Measurements from ENCODE around the gene SSB.
A peak's percentile ranks its signal among the peaks of the same experiment; 100 is the strongest.
"Not testable (repeated sequence)": the region's sequence is repeated elsewhere in the genome, so short reads cannot be mapped to it uniquely, and the experiment has no call there.

The SSB gene

DNA sequence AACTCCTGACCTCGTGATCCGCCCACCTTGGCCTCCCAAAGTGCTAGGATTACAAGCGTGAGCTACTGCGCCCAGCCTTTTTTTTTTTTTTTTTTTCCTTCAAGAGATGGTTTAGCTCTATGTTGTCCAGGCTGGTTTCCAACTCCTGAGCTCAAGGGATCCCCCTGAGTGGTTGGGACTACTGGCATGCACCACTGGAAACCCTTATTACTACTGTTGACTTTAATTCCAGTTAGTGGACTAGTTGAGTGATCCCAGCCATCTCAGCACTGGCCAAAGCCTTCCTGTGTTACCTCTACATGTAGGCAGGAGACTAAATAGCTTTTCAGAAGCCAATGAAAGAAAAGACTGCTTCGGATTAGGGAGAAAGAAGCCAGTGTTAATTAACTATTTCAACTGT is 8.1 kb upstream of the SSB start:
- DNase-seq: no peak

DNA sequence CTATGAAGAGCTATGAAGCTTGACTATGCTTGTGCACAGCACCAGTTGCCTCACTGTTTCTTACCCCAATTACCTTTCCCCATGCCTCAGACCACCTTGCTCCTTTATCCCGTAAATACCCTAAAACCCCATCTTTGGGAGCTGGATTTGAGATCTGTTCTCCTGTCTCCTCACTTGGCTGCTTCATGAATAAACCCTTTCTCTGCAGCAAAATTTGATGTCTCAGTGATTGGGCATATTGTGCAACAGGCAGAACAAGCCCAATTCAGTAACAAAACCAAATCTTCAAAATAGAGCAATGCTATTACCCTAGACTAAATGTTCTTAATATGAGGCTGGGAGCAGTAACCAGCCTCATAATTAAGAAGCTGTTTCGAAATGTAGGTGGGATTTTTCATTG is 3.5 kb upstream of the SSB start:
- DNase-seq: no peak

DNA sequence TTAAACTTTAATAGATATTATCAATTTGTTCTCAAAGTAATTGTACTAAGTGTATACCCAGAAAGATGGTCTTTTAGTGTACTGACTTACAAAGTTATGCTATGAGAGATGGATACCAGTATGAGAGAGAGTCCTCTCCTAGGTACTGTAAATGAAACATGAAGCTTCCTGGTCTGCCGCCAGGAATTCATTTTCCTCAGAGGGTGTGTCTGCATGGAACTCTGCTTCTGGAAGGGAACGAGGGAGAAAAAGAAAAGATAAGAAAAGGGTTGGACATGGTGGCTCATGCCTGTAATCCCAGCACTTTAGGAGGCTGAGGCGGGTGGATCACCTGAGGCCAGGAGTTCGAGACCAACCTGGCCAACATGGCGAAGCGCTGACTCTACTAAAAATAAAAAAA is 2.2 kb upstream of the SSB start:
- no peak for DNase-seq

DNA sequence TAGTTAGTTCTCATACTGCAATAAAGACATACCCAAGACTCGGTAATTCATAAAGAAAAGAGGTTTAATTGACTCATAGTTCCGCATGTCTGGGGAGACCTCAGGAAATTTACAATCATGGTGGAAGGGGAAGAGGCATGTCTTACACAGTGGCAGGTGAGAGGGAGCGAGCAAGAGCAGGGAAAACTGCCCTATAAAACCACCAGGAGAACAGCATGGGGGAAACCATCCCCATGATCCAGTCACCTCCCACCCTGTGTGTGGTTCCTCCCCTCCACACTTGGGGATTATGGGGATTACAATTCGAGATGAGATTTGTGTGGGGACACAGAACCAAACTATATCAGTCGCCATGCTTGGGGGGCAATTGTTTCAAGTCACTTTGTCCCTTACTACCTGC is 1.1 kb upstream of the SSB start:
- no peak for DNase-seq

DNA sequence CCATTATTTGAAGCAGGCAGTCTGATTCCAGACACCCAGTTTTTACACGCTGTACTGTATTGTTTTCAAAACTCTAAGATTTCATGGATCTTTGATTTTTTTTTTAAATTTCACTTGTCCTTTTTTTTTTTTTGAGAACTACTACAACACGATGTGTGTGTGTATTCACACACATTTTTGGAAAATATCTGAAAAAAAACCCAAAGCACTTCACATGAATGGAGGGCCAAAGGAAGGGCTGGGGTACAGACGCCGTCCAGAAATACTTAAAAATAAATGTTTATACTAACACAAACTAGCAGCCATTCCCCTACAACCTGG is 314 bp upstream of the SSB start:
- DNase-seq: no peak

DNA sequence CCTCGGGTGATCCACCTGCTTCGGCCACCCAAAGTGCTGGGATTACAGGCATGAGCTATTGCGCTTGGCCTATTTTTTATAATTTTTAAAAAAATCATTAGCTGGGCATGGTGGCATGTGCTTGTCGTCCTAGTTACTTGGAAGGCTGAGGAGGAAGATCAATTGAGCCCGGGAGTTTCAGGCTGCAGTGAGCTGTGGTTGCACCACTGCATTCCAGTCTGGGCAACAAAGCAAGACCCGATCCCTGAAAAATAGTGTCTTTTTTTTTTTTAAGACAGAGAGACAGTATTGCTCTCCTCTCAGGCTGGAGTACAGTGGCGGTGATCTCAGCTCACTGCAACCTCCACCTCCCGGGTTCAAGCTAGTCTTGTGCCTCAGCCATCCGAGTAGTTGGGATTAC is 4.8 kb downstream of the SSB start:
- no peak for DNase-seq

DNA sequence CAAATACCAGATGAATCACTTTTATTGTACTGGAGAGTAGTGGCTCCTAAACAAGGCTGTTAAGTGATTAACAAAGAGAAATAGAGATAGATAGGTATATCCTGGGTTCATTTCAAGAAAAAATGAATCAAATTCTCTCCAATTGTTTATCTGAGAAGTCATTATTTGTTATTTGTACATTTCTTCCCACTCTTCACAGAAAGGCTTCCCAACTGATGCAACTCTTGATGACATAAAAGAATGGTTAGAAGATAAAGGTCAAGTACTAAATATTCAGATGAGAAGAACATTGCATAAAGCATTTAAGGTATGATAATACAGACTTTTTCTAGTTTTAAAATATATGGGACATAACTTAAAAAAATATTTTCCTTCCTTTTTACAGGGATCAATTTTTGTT is 7.9 kb downstream of the SSB start:
- DNase-seq: no peak

DNA sequence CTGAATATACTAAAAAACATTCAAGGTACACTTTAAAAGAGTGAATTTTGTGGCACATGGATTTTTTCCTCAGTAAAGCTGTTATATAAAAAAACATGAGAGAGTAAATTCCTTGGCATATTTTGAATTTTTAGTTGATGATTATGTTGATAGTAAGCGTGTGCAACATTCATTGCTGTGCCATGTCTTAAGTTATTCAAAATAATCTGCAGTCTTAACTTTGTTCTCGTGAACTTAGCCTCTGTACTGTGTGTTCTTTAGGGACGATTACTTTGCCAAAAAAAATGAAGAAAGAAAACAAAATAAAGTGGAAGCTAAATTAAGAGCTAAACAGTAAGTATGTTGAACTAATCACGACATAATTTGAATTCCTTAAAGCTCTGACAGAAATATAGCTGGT is 9.6 kb downstream of the SSB start:
- no peak for DNase-seq

DNA sequence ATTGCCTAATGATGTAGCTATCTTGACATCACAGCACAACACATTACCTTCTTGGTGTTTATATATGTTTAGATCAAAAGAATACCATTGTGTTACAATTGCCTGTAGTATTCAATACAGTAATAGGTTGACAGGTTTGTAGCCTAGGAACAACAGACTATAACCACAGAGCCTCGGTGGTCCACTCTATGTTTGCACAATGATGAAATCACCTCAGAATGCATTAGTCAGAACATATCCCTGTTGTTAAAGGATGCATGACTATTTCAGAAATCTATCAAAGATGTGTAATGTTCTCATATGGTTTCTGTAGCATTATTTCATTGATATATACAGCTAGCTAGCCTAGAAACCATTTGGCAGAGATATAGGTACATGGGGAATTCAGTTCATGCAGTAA is 17.2 kb downstream of the SSB start:
- DNase-seq: no peak

DNA sequence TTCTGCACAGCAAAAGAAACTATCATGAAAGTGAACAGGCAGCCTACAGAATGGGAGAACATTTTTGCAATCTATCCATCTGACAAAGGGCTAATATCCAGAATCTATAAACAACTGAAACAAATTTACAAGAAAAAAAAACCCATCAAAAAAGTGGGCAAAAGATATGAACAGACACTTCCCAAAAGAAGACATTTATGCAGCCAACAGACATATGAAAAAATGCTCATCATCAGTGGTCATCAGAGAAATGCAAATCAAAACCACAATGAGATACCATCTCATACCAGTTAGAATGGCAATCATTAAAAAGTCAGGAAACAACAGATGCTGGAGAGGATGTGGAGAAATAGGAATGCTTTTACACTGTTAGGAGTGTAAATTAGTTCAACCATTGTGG is 18.3 kb downstream of the SSB start:
- DNase-seq: not testable (repeated sequence)

DNA sequence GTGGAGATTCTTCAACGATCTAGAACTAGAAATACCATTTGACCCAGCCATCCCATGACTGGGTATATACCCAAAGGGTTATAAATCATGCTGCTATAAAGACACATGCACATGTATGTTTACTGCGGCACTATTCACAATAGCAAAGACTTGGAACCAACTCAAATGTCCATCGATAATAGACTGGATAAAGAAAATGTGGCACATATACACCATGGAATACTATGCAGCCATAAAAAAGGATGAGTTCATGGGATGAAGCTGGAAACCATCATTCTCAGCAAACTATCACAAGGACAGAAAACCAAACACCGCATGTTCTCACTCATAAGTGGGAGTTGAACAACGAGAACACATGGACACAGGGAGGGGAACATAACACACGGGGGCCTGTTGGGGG is 18.7 kb downstream of the SSB start:
- not testable (repeated sequence) for DNase-seq

DNA sequence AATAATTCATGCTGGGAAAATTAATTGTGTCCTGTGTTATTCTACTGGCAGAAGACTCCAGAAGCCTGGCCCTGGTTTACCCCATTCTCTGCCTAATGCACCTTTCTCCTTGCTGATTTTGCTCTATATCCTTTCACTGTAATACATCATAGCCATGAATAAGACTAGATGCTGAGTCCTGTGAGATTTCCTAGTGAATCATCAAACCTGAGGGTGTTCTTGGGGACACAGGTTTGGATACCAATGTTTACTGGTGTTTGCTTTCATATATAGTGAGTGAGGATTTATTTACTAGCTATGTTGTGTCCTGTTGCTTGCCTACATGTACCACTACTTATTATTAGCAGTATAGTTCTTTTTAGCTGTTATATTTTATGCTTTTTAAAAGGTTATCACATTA is 19.6 kb downstream of the SSB start:
- DNase-seq: no peak

DNA sequence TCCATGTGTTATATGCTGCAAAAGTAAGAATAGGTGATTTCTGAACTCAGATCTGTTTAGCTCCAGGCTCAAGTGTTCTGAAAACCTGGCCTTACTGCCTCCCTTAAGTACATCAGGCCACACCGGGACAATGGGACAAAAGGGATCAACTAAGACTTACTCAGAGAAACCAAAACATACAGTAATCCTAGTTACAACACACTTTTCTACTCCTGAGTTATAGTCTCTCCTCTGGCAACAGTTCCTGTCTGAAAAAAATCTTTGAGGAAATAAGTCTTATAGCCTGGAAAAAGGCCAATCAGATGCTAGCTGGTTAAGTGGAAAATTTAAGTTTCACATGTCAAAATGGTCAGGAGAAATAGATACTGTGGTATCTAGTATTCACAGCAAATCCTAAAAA is 20.4 kb downstream of the SSB start:
- no peak for DNase-seq

DNA sequence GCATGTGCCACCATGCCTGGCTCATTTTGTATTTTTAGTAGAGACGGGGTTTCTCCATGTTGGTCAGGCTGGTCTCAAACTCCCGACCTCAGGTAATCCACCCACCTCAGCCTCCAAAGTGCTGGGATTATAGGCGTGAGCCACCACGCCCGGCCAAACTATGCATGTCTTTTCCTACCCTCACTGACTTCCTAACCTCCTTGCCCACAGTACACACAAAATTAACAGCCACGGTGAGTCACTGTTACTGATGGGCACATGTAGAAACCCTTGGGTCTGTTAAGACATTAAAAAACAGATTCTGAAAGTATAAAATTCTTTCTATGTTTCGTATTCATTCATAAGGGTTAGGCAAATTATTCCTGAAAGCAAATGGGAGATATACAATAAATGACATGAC is 21.4 kb downstream of the SSB start:
- not testable (repeated sequence) for DNase-seq

DNA sequence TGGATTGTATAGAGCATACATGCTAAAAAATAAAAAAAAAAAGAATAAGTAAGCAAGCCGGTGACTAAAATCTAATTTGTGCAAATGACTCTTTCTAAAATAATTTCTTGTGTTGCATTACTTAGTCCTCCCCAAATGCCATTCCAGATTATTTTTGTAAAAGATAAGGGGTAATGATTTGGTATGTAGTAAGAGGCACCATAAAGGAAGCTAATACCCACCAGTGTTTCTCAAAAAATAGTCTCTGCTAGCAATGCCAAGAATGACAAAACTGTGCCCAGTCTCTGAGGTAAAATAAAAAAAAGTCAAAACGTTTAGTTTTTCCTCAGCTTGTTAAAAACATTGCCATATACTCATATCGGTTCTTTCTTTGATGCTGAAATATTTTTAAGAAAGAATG is 23.4 kb downstream of the SSB start:
- no peak for DNase-seq

DNA sequence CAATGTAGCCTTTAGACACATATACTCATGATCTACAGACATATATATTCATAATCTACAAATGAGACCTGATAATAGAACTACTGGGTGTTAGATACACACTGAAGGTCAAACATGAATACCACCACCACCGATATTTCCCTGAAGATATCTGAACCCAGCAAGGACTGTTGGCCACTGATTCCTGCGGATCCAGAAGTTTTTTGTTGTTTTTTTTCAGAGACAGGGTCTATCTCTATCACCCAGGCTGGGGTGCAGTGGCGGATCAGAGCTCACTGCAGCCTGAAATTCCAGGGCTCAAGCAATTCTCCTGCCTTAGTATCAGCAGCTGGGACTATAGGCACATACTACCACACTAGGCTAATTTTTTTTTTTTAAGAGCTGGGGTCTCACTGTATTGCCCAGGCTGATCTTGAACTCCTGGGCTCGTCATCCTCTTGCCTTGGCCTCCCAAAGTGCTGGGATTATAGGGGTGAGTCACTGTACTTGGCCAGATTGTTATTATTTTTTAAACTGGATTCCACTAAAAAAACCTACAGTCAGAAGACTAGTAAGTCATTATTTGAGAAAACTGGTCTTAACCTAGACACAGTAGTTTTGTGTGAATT is 24.2 kb downstream of the SSB start:
- DNase-seq: no peak

DNA sequence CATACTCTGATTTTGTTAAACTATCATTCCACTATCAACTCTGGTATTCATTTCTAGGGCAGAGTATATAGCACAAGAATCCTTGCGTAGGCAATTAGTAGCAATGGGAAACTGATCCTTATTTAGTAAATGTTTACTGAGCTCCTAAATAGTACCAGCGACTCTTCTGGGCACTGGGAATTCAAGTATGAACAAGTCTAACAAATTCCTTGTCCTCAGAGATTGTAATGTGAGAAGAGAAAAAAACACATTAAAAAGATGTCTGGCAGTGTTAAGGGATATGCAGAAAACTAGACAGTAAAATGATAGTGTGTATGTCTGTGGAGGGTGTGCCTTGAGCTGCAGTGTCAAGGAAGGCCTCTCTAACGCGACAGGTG is 25.3 kb downstream of the SSB start:
- DNase-seq: no peak

DNA sequence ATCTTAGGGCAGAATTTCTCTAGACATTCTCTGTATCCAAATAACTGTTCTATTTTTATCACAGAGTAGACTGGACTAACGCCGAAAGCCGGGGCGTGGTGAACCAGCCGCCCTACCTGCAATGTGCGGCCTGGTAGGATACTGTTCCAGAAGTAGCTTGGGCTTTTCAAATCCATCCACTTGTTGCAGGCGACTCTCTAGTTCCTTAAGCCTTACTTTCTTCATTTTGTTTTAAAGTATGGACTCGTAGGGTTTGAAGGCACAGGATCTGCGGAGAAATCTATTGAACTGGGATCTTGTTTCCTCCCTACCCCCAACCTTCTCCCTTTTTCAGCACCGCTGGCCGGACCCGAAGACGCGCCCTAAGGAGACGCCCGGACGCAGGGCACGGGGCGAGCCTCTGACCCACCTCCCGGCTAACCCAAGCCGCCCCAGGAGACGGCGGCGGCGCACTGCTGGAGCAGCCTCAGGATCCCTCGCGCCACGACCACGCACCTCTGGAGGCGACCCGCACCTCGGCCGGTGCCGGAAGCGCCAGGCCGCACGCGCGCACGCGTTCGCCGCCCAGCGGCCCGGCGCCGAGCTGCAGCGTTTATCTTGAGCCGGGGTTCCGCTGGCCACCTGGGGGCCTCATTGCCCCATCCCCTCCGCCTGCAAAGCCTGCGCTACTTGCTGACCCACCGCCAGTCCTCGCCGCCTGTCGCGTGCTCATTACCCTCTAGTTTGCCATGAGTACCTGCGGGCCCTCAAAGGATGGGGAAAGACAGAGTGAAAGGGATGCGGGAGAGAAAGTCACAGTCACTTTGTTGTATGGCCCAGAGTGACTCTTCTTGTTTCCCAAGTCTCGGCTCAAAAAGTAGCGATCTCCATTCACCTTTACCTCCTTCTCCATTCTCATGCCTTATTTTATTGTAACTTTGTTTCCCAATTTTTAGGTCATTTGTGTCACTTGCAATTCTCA is 26.0 kb downstream of the SSB start, which contains the start of gene METTL5:
TSS of gene METTL5 (minus strand) at position 533 of the 961 bp plus-strand sequence. CDS start at position 225, 308 bp downstream.
- peak; percentile 78 for DNase-seq

DNA sequence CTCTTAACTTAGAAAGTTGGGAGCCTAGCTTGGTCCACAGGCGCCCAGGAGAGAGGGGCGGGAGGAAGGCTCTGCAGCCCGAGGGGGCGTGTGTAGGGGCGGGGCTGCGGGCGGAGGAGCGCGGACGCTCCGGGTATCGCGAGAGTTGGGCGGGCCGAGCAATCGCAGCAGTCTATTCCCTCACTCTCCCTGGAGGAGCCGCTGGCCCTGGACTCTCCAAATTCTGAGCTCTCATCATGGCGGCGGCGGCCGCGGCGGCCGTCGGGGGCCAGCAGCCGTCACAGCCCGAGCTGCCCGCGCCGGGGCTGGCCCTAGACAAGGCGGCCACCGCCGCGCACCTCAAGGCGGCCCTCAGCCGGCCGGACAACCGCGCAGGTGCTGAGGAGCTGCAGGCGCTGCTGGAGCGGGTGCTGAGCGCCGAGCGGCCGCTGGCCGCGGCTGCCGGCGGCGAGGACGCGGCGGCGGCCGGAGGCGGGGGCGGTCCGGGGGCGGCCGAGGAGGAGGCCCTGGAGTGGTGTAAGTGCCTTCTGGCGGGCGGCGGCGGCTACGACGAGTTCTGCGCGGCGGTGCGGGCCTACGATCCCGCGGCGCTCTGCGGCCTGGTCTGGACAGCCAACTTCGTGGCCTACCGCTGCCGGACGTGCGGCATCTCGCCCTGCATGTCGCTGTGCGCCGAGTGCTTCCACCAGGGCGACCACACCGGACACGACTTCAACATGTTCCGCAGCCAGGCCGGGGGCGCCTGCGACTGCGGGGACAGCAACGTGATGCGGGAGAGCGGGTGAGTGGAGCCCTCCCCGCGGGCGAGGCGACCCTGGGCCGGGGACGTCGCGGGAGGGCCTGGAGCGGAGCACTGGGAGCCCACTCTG is 28.8 kb downstream of the SSB start, which contains the start of gene UBR3:
TSS of gene UBR3 (plus strand) at position 183 of the 869 bp plus-strand sequence. CDS start at position 237, 54 bp downstream.
- peak; percentile 82 for DNase-seq

DNA sequence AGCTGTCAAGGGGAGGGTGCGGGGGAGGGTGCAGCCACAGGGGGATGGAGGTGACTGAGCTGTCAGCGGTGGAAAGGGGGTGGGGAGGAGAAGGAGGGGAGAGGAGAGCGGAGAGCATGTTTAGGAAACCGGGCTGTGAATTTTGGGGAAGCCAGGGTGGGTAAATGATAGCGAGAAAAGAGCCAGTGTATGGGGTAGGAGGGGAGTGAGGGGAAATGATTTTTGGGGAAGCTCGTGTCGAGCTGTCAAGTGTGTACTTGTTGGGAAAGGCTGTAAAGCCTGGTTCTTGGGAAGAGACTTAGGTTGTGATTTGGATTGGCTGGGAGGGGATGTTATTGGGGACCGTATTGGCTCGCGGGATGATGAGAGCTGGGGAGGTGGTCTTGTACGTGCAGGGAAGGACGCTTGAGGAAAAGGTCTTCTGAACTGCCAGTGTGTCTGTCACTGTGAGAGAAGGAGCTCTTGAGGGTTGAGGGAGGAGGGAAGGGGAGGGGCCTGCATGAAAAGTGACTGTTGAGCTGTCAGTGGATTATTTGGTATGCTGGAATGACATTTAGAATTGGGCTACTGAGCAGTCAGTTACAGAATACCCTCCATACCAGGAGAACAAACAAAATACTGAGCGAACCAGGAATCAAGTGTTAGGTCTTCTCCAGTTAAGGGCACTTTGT is 29.6 kb downstream of the SSB start:
- DNase-seq: no peak

DNA sequence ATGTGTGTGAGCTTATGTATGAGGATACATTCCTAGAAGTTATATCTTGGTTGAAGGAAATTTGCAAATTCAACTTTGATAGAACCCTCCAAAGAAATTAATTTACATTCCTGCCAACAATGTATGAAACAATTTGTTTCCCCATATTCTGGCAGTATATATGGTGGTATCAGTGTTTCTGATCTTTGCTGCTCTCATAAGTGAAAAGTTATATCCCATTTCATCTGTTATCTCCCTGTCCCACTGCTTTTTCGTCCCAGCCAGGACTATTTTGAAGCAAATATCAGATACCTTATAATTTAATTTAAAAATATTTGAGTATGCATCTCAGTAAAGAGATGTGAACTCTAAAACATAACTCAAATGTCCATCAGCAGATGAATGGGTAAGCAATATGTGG is 35.7 kb downstream of the SSB start:
- DNase-seq: no peak

DNA sequence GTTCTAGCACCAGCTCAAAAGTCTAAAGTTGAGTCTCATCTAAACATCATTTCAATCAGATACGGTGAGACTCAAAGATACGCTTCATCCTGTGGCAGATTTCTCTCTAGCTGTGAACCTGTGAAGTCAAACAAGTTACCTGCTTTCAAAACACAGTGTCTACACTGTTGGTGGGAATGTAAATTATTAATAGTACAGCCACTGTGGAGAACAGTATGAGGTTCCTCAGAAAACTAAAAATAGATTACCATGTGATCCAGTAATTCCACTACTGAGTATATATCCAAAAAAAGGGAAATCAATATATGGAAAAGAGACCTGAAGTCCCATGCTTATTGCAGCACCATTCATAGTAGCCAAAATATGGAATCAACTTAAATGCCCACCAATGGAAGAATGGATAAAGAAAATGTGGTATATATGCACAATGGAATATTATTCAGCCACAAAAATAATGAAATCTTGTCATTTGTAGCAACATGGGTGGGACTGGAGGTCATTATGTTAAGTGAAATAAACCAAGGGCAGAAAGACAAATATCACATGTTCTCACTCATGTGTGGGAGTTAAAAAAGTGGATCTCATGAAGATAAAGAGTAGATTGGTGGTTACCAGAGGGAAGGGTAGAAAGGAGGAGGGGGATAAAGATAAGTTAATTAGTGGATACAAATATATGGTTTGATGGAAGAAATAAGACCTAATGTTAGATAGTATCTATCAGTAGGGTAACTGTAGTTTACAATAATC is 40.2 kb downstream of the SSB start:
- DNase-seq: no peak

All from NCI-H774 (cell line).